ENCODE results near the gene IL1RAPL1. TPM values are rescaled to one million over a fixed set of nuclear protein-coding genes. Genes with fewer than 3 reads are reported as not detected.

Gene IL1RAPL1
- total RNA-seq, 3 donors from 2014 or later, result 0.16 to 0.44 TPM; not detected in 1

GRCh38 chrX:29274517-29274916 is 687.3 kb downstream of the IL1RAPL1 start:
- Histone ChIP-seq H3K27me3 (peaks cover 0 to 18% of the 10 kb centered on the region in 2 donors), H3K9me3 (no peaks in the 10 kb centered on the region), H3K27ac (no peak overlapping the region), H3K4me1 (no peaks in the 10 kb centered on the region), H3K4me3 (no peak overlapping the region), H3K36me3 (no peaks in the 10 kb centered on the region)
- TF ChIP-seq CTCF (IDR thresholded peaks at IDR 0.05) (no peak), POLR2AphosphoS5 (IDR thresholded peaks at IDR 0.05) (no peak), POLR2A (IDR thresholded peaks at IDR 0.05) (no peak)
- no peak for DNase-seq (ENCODE audit: low spot score in 2 of 2)
- intact Hi-C loops (cut with DNase I; ENCODE audit: low total_unique reads), result no loop called here

GRCh38 chrX:29275928-29276327 is 688.7 kb downstream of the IL1RAPL1 start:
- H3K9me3 ChIP-seq, result no peaks in the 10 kb centered on the region
- DNase-seq (ENCODE audit: low spot score in 2 of 2), result no peak
- no peak overlapping the region for H3K27ac ChIP-seq
- H3K4me3 ChIP-seq, result no peak overlapping the region
- TF ChIP-seq POLR2AphosphoS5 (IDR thresholded peaks at IDR 0.05), result no peak
- TF ChIP-seq POLR2A (IDR thresholded peaks at IDR 0.05), result no peak
- TF ChIP-seq CTCF (IDR thresholded peaks at IDR 0.05), result no peak
- peaks cover 0 to 19% of the 10 kb centered on the region in 2 donors for H3K27me3 ChIP-seq
- H3K36me3 ChIP-seq, result no peaks in the 10 kb centered on the region
- intact Hi-C loops (cut with DNase I; ENCODE audit: low total_unique reads), result no loop called here
- no peaks in the 10 kb centered on the region for H3K4me1 ChIP-seq

- Histone ChIP-seq H3K27ac (no peak overlapping the region), H3K4me1 (no peaks in the 10 kb centered on the region), H3K36me3 (no peaks in the 10 kb centered on the region), H3K4me3 (no peak overlapping the region), H3K27me3 (peaks cover 0 to 9% of the 10 kb centered on the region in 2 donors), H3K9me3 (peaks cover 0 to 16% of the 10 kb centered on the region in 2 donors)
- intact Hi-C loops (cut with DNase I; ENCODE audit: low total_unique reads), result no loop called here
- TF ChIP-seq POLR2AphosphoS5 (IDR thresholded peaks at IDR 0.05), result no peak
- no peak for TF ChIP-seq POLR2A (IDR thresholded peaks at IDR 0.05)
- no peak for TF ChIP-seq CTCF (IDR thresholded peaks at IDR 0.05)
- DNase-seq (ENCODE audit: low spot score in 2 of 2), result no peak
Measured at GRCh38 chrX:29281078-29281742, 694.0 kb downstream of the IL1RAPL1 start.

GRCh38 chrX:29285664-29286063 is 698.4 kb downstream of the IL1RAPL1 start:
- no peaks in the 10 kb centered on the region for H3K36me3 ChIP-seq
- DNase-seq (ENCODE audit: low spot score in 2 of 2), result no peak
- intact Hi-C loops (cut with DNase I; ENCODE audit: low total_unique reads), result no loop called here
- TF ChIP-seq POLR2AphosphoS5 (IDR thresholded peaks at IDR 0.05) (no peak), CTCF (IDR thresholded peaks at IDR 0.05) (no peak), POLR2A (IDR thresholded peaks at IDR 0.05) (no peak)
- no peaks in the 10 kb centered on the region for H3K4me1 ChIP-seq
- H3K27ac ChIP-seq, result no peak overlapping the region
- H3K9me3 ChIP-seq, result peaks cover 0 to 16% of the 10 kb centered on the region in 2 donors
- H3K4me3 ChIP-seq, result no peak overlapping the region
- H3K27me3 ChIP-seq, result peaks cover 0 to 4% of the 10 kb centered on the region in 2 donors

- Histone ChIP-seq H3K4me3 (no peak overlapping the region), H3K4me1 (no peaks in the 10 kb centered on the region), H3K36me3 (no peaks in the 10 kb centered on the region), H3K9me3 (no peaks in the 10 kb centered on the region), H3K27me3 (peaks cover 0 to 7% of the 10 kb centered on the region in 2 donors), H3K27ac (no peak overlapping the region)
- no peak for DNase-seq (ENCODE audit: low spot score in 2 of 2)
- TF ChIP-seq CTCF (IDR thresholded peaks at IDR 0.05), result no peak
- no peak for TF ChIP-seq POLR2A (IDR thresholded peaks at IDR 0.05)
- no peak for TF ChIP-seq POLR2AphosphoS5 (IDR thresholded peaks at IDR 0.05)
- intact Hi-C loops (cut with DNase I; ENCODE audit: low total_unique reads), result no loop called here
Measured at GRCh38 chrX:29295987-29296680, 708.9 kb downstream of the IL1RAPL1 start.

All from breast epithelium (tissue), 4 donors.